Endometrium (tissue), 2 donors: Measurements from ENCODE around the gene CBX4.

Experiments
- FAIRE-seq: peaks from 2 replicates; lab custom pipeline; 2012; peaks lifted over from hg19 to GRCh38; lab: Jason Lieb, UNC
- donor health status: control.
- donor health status: control.

CBX4 gene

GRCh38 chr17:79811868-79812352, 27.3 kb downstream of the CBX4 start:
- FAIRE-seq, result no peak

GRCh38 chr17:79811011-79811867, 28.0 kb downstream of the CBX4 start:
- FAIRE-seq, result no peak

- FAIRE-seq, result no peak
These were observed 28.9 kb downstream of the CBX4 start for GRCh38 chr17:79810130-79811010.

- FAIRE-seq, result no peak
These were observed 29.6 kb downstream of the CBX4 start for GRCh38 chr17:79809530-79810129.

GRCh38 chr17:79808763-79809529, 30.3 kb downstream of the CBX4 start:
- FAIRE-seq, result no peak

GRCh38 chr17:79806863-79807720, 32.1 kb downstream of the CBX4 start:
- no peak for FAIRE-seq

- FAIRE-seq, result no peak
These were observed 32.8 kb downstream of the CBX4 start for GRCh38 chr17:79806446-79806760.

GRCh38 chr17:79804856-79805696, 34.2 kb downstream of the CBX4 start:
- FAIRE-seq, result no peak

- FAIRE-seq, result no peak
These were observed 35.0 kb downstream of the CBX4 start for GRCh38 chr17:79803997-79804855.

- no peak for FAIRE-seq
These were observed 35.7 kb downstream of the CBX4 start for GRCh38 chr17:79803421-79803996.

GRCh38 chr17:79802736-79803420, 36.4 kb downstream of the CBX4 start:
- FAIRE-seq, result no peak

GRCh38 chr17:79802039-79802735, 37.1 kb downstream of the CBX4 start:
- FAIRE-seq, result no peak

GRCh38 chr17:79801156-79802038, 37.8 kb downstream of the CBX4 start:
- no peak for FAIRE-seq

GRCh38 chr17:79800325-79801155, 38.7 kb downstream of the CBX4 start:
- no peak for FAIRE-seq

- FAIRE-seq, result no peak
These were observed 39.5 kb downstream of the CBX4 start for GRCh38 chr17:79799538-79800324.
